Measurements from ENCODE around the gene DUS3L. TPM values are rescaled to one million over a fixed set of nuclear protein-coding genes. Genes with fewer than 3 reads are reported as not detected.

DUS3L gene
- total RNA-seq, 1 donor from 2014 or later, result 18.4 TPM

DNA sequence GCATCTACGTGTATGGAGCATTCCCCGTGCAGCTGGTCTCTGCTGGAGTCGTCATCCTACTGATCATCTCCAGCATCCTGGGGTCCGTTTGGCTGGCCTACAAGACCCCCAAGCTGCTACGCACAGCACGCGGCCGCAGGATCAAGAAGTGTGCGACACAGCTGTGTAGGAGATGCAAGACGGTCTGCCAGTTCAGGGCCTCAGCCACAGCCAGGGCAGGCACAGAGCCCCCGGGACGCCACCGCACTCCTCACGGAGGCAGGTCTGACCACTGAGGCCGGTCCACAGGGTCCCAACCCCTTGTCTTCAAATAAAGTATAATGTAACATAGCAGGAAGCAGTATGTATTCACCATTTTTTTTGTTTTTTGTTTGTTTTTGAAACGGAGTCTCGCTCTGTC lies 12.6 kb downstream of the DUS3L start:
- no peaks in the 10 kb centered on the region for H3K27me3 Mint-ChIP-seq (ENCODE audit: low read depth)
- no peaks in the 10 kb centered on the region for H3K36me3 Mint-ChIP-seq (ENCODE audit: low read depth)
- H3K27ac Mint-ChIP-seq (ENCODE audit: unreplicated experiment), result no peak overlapping the region
- no peak for DNase-seq (ENCODE audit: low spot score)
- TF ChIP-seq, protein P1, sequence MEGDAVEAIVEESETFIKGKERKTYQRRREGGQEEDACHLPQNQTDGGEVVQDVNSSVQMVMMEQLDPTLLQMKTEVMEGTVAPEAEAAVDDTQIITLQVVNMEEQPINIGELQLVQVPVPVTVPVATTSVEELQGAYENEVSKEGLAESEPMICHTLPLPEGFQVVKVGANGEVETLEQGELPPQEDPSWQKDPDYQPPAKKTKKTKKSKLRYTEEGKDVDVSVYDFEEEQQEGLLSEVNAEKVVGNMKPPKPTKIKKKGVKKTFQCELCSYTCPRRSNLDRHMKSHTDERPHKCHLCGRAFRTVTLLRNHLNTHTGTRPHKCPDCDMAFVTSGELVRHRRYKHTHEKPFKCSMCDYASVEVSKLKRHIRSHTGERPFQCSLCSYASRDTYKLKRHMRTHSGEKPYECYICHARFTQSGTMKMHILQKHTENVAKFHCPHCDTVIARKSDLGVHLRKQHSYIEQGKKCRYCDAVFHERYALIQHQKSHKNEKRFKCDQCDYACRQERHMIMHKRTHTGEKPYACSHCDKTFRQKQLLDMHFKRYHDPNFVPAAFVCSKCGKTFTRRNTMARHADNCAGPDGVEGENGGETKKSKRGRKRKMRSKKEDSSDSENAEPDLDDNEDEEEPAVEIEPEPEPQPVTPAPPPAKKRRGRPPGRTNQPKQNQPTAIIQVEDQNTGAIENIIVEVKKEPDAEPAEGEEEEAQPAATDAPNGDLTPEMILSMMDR (IDR thresholded peaks at IDR 0.05), result no peak
- no peak overlapping the region for H3K4me3 Mint-ChIP-seq (ENCODE audit: unreplicated experiment)
- H3K9me3 Mint-ChIP-seq (ENCODE audit: low read depth), result no peaks in the 10 kb centered on the region
- H3K4me1 Mint-ChIP-seq (ENCODE audit: low read depth), result no peaks in the 10 kb centered on the region

DNA sequence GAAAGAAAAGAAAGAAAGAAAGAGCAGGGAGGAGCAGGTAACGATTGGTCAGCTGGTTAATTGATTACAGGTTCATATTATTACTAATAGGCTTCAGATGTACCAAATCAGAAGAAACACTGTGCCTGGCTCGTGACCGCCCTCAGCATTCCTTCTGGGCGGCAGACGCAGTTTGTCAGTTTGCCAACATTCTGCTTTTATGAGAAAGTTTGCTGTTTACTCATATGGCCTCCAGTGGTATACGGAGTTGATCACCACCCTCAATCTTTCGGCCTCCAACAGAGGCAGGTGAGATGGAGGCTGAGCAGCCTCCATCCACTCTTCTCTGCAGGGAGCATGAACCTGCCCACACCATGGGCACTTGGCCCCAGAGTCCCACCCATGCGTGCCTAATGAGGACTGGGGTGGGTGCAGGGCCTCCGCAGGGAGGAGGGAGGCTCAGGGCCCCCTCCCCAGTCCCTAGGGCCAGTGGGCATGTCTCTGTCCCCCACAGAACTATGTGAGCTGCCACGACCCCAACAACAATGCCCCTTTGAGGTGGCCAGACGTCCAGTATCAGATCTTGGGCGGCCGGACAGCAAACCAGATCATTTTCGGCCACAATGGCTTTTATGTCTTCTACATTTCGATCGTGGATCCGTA lies 15.2 kb downstream of the DUS3L start:
- no peaks in the 10 kb centered on the region for H3K27me3 Mint-ChIP-seq (ENCODE audit: low read depth)
- H3K27ac Mint-ChIP-seq (ENCODE audit: unreplicated experiment), result no peak overlapping the region
- no peaks in the 10 kb centered on the region for H3K9me3 Mint-ChIP-seq (ENCODE audit: low read depth)
- H3K36me3 Mint-ChIP-seq (ENCODE audit: low read depth), result no peaks in the 10 kb centered on the region
- H3K4me1 Mint-ChIP-seq (ENCODE audit: low read depth), result no peaks in the 10 kb centered on the region
- TF ChIP-seq, protein P1 (IDR thresholded peaks at IDR 0.05), result no peak
- no peak overlapping the region for H3K4me3 Mint-ChIP-seq (ENCODE audit: unreplicated experiment)
- no peak for DNase-seq (ENCODE audit: low spot score)

DNA sequence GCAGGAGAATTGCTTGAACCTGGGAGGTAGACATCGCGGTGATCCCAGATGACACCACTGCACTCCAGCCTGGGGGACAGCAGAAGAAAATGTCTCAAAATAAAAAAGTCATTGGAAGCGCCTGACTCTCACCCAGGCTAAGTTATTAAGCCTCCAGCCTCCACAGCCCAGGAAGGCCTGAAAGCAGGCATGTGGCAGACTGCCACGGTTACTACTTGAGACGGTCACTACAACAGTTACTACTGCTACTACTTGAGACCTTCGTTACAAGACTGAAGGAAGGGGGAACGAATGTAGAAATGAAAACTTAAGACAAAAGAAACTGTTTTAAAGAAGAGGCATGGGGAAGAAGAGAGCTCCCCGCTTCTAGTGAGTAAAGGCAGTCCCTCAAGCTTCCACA lies 16.0 kb downstream of the DUS3L start:
- Mint-ChIP-seq H3K4me1 (ENCODE audit: low read depth) (no peaks in the 10 kb centered on the region), H3K36me3 (ENCODE audit: low read depth) (no peaks in the 10 kb centered on the region), H3K4me3 (ENCODE audit: unreplicated experiment) (no peak overlapping the region), H3K9me3 (ENCODE audit: low read depth) (no peaks in the 10 kb centered on the region), H3K27me3 (ENCODE audit: low read depth) (no peaks in the 10 kb centered on the region), H3K27ac (ENCODE audit: unreplicated experiment) (no peak overlapping the region)
- TF ChIP-seq, protein P1 (IDR thresholded peaks at IDR 0.05), result no peak
- no peak for DNase-seq (ENCODE audit: low spot score)

DNA sequence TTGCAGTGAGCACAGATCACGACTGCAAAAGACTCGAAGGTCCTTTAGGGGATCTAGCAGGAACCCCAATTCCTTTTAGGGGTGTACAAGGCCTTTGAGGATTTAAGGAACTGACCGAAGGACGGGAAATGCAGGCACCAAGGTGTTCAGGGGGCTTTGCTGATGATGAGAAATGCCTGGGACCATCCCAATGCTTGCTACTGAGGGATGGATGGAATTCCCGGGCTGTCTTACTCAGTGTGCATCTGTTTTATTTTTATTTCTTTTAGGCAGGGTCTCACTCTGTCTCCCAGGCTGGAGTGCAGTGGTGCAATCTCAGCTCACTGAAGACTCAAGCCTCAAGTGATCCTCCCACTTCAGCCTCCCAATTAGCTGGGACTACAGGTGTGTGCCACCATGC lies 17.7 kb downstream of the DUS3L start:
- TF ChIP-seq, protein P1 (IDR thresholded peaks at IDR 0.05), result no peak
- no peaks in the 10 kb centered on the region for H3K36me3 Mint-ChIP-seq (ENCODE audit: low read depth)
- no peaks in the 10 kb centered on the region for H3K4me1 Mint-ChIP-seq (ENCODE audit: low read depth)
- H3K9me3 Mint-ChIP-seq (ENCODE audit: low read depth), result no peaks in the 10 kb centered on the region
- no peak for DNase-seq (ENCODE audit: low spot score)
- H3K4me3 Mint-ChIP-seq (ENCODE audit: unreplicated experiment), result no peak overlapping the region
- peak overlapping the region; percentile 86 for H3K27ac Mint-ChIP-seq (ENCODE audit: unreplicated experiment)
- no peaks in the 10 kb centered on the region for H3K27me3 Mint-ChIP-seq (ENCODE audit: low read depth)

DNA sequence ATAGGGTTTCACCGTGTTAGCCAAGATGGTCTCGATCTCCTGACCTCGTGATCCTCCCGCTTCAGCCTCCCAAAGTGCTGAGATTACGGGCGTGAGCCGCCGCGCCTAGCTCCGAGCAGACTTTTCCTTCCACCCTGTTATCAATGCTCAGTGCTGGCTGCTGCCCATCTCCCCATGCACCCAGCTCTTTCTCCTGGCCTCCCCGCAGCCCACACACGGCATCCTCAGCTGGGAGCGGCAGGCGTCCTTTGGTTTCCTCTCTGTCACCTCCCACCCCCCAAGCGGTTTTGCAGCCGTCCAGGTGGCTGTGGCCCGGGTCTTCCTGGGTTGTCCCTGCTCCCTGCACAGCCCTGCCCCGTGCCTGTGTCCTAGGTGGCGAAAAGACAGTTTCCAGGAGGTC lies 18.5 kb downstream of the DUS3L start:
- no peak overlapping the region for H3K27ac Mint-ChIP-seq (ENCODE audit: unreplicated experiment)

More for the DNA sequence above, 18.5 kb downstream of the DUS3L start:
- no peaks in the 10 kb centered on the region for H3K4me1 Mint-ChIP-seq (ENCODE audit: low read depth)
- no peak for DNase-seq (ENCODE audit: low spot score)
- no peaks in the 10 kb centered on the region for H3K27me3 Mint-ChIP-seq (ENCODE audit: low read depth)
- no peak overlapping the region for H3K4me3 Mint-ChIP-seq (ENCODE audit: unreplicated experiment)
- TF ChIP-seq, protein P1 (IDR thresholded peaks at IDR 0.05), result no peak
- no peaks in the 10 kb centered on the region for H3K36me3 Mint-ChIP-seq (ENCODE audit: low read depth)
- H3K9me3 Mint-ChIP-seq (ENCODE audit: low read depth), result no peaks in the 10 kb centered on the region

All from chondrocyte (in vitro differentiated cells).